Measurements from ENCODE around the gene FSCB.
"Not testable (repeated sequence)": the region's sequence is repeated elsewhere in the genome, so short reads cannot be mapped to it uniquely, and the experiment has no call there.

The FSCB gene

GRCh38 chr14:44507183-44507582 lies at the start of gene FSCB:
Gene FSCB (minus strand): TSS chr14:44507283. CDS start chr14:44506987, 296 bp downstream.
- DNase-seq, result no peak

- no peak for DNase-seq
Observed at GRCh38 chr14:44531658-44532057, 24.6 kb upstream of the FSCB start.

GRCh38 chr14:44530475-44530874 lies 23.4 kb upstream of the FSCB start:
- DNase-seq, result no peak

- no peak for DNase-seq
Observed at GRCh38 chr14:44529026-44529425, 21.9 kb upstream of the FSCB start.

GRCh38 chr14:44528180-44528579 lies 21.1 kb upstream of the FSCB start:
- no peak for DNase-seq

GRCh38 chr14:44525237-44525636 lies 18.2 kb upstream of the FSCB start:
- DNase-seq, result no peak

GRCh38 chr14:44515668-44516067 lies 8.6 kb upstream of the FSCB start:
- DNase-seq, result not testable (repeated sequence)

GRCh38 chr14:44508834-44509233 lies 1.8 kb upstream of the FSCB start:
- DNase-seq, result no peak

- DNase-seq, result no peak
Observed at GRCh38 chr14:44505588-44505987, 1.5 kb downstream of the FSCB start.

GRCh38 chr14:44497148-44497547 lies 9.9 kb downstream of the FSCB start:
- DNase-seq, result no peak

- DNase-seq, result no peak
Observed at GRCh38 chr14:44494137-44494536, 12.9 kb downstream of the FSCB start.

GRCh38 chr14:44490966-44491365 lies 16.1 kb downstream of the FSCB start:
- no peak for DNase-seq

GRCh38 chr14:44477953-44478352 lies 29.1 kb downstream of the FSCB start:
- no peak for DNase-seq

- no peak for DNase-seq
Observed at GRCh38 chr14:44468771-44469170, 38.3 kb downstream of the FSCB start.

GRCh38 chr14:44463356-44464004 lies 43.6 kb downstream of the FSCB start:
- DNase-seq, result no peak

- DNase-seq, result no peak
Observed at GRCh38 chr14:44462381-44462780, 44.7 kb downstream of the FSCB start.

GRCh38 chr14:44461811-44462210 lies 45.3 kb downstream of the FSCB start:
- DNase-seq, result no peak
